Fibroblast of lung (primary cell): Measurements from ENCODE around the gene CEP192. TPM values are rescaled to one million over a fixed set of nuclear protein-coding genes. Genes with fewer than 3 reads are reported as not detected.

Experiments used
- DNase-seq, 2 donors: peaks; one replicate each; pipeline versions ENCODE4 v3.0.0 to v3.0.0-alpha.2; 2010; ENCODE audit warnings: low read depth in 2 of 2
- H2AFZ ChIP-seq: 2 replicates; pipeline ENCODE4 v1.5.1; 2012; ENCODE audit warnings: low read length, control low read depth, inconsistent platforms
- H3K27ac ChIP-seq: 2 replicates; pipeline ENCODE4 v1.5.1; 2011; ENCODE audit warnings: low read length, control low read depth; ENCODE audit not compliant: insufficient read depth
- H3K27me3 ChIP-seq: 2 replicates; pipeline ENCODE4 v1.5.1; 2011; ENCODE audit warnings: mild to moderate bottlenecking, low read length; ENCODE audit not compliant: control insufficient read depth, insufficient read depth
- H3K36me3 ChIP-seq: 2 replicates; pipeline ENCODE4 v1.5.1; 2011; ENCODE audit warnings: low read length; ENCODE audit not compliant: control insufficient read depth, insufficient read depth
- H3K4me1 ChIP-seq: 2 replicates; pipeline ENCODE4 v1.5.1; 2011; ENCODE audit warnings: low read length; ENCODE audit not compliant: control insufficient read depth, insufficient read depth; ENCODE audit errors: extremely low read depth
- H3K4me2 ChIP-seq: 2 replicates; pipeline ENCODE4 v1.5.1; 2011; ENCODE audit warnings: low read length, control low read depth; ENCODE audit not compliant: insufficient read depth; ENCODE audit errors: extremely low read depth
- H3K4me3 ChIP-seq, 4 experiments: fragments of 200-600 bp in 1 of 4; sonication (generic) in 1 of 4; replicated peaks in 1 of 4; 2 replicates each; pipeline ENCODE4 v1.5.1; 2011 to 2016; ENCODE audit warnings: low read length in 4 of 4, low read depth in 3 of 4, mild to moderate bottlenecking in 3 of 4, control low read depth in 2 of 4, inconsistent platforms in 1 of 4, mixed read lengths in 1 of 4; ENCODE audit not compliant: insufficient read depth in 1 of 4; ENCODE audit errors: control extremely low read depth in 1 of 4
- H3K79me2 ChIP-seq: 2 replicates; pipeline ENCODE4 v1.5.1; 2012; ENCODE audit warnings: mild to moderate bottlenecking, low read length, inconsistent platforms; ENCODE audit not compliant: control insufficient read depth, insufficient read depth
- H3K9ac ChIP-seq: 2 replicates; pipeline ENCODE4 v1.5.1; 2011; ENCODE audit warnings: mild to moderate bottlenecking, low read length, control low read depth; ENCODE audit not compliant: insufficient read depth
- H3K9me3 ChIP-seq: 2 replicates; pipeline ENCODE4 v1.5.1; 2012; ENCODE audit warnings: low read depth, low read length; ENCODE audit not compliant: control insufficient read depth, insufficient read depth
- H4K20me1 ChIP-seq: 2 replicates; pipeline ENCODE4 v1.5.1; 2011; ENCODE audit warnings: low read length; ENCODE audit not compliant: control insufficient read depth, insufficient read depth; ENCODE audit errors: extremely low read depth
- CTCF ChIP-seq, 2 donors: IDR thresholded peaks in 1 of 2; conservative IDR thresholded peaks in 1 of 2; 1 replicate in 1 of 2; 2 replicates in 1 of 2; pipeline ENCODE4 v1.5.1; 2011 to 2012; ENCODE audit warnings: low read length in 2 of 2, control low read depth in 1 of 2, inconsistent platforms in 1 of 2, low read depth in 1 of 2, mild to moderate bottlenecking in 1 of 2
- EZH2 ChIP-seq: IDR thresholded peaks from 2 replicates; pipeline ENCODE4 v1.5.1; 2012; ENCODE audit warnings: low read length, control low read depth, mild to moderate bottlenecking; ENCODE audit errors: missing control alignments
- polyA plus RNA-seq, 2 donors: library from polyadenylated mRNA; depleted of rRNA in 1 of 2; stranded (reverse) in 1 of 2; unstranded in 1 of 2; fragments of >200 nt; gene quantifications; 2 replicates each; pipeline ENCODE4 v1.2.1, GENCODE V29; 2011 to 2012; ENCODE audit warnings: missing spikeins in 1 of 2
- total RNA-seq: library from RNA; depleted of rRNA; stranded (reverse); fragments of >200 nt; gene quantifications from 2 replicates; pipeline ENCODE4 v1.2.1, GENCODE V29; 2014

The CEP192 gene
- total and polyA plus RNA-seq, 2 donors (not counting 1 experiment from before 2014, with no cell fraction given), result 12.5 to 32.7 TPM

- Histone ChIP-seq H3K4me2 (no peak overlapping the region), H3K9me3 (no peaks in the 10 kb centered on the region), H3K9ac (no peak overlapping the region), H3K4me1 (peaks cover 5% of the 10 kb centered on the region), H3K36me3 (no peaks in the 10 kb centered on the region), H3K27ac (no peak overlapping the region), H4K20me1 (no peaks in the 10 kb centered on the region), H2AFZ (no peak overlapping the region), H3K4me3 (no peak overlapping the region), H3K27me3 (no peaks in the 10 kb centered on the region), H3K79me2 (peaks cover 64% of the 10 kb centered on the region)
- no peak for DNase-seq
- TF ChIP-seq EZH2, result no peak
- no peak for TF ChIP-seq CTCF (conservative IDR thresholded peaks at IDR 0.05 in 1 of 2, IDR thresholded peaks at IDR 0.05 in 1 of 2; ENCODE audit: low read depth in 1 of 2, low read length in 2 of 2)
Measured at GRCh38 chr18:12993439-12993838, 2.3 kb downstream of the CEP192 start.

- Histone ChIP-seq H3K27me3 (no peaks in the 10 kb centered on the region), H3K27ac (no peak overlapping the region), H3K4me3 (no peak overlapping the region), H4K20me1 (no peaks in the 10 kb centered on the region), H3K9me3 (no peaks in the 10 kb centered on the region), H3K9ac (no peak overlapping the region), H3K36me3 (no peaks in the 10 kb centered on the region), H2AFZ (no peak overlapping the region), H3K79me2 (peaks cover 78% of the 10 kb centered on the region), H3K4me1 (peaks cover 2% of the 10 kb centered on the region), H3K4me2 (no peak overlapping the region)
- DNase-seq, result no peak
- no peak for TF ChIP-seq CTCF (conservative IDR thresholded peaks at IDR 0.05 in 1 of 2, IDR thresholded peaks at IDR 0.05 in 1 of 2; ENCODE audit: low read depth in 1 of 2, low read length in 2 of 2)
Measured at GRCh38 chr18:12995424-12995823, 4.3 kb downstream of the CEP192 start.

- Histone ChIP-seq H3K4me3 (no peak overlapping the region), H3K9me3 (no peaks in the 10 kb centered on the region), H3K79me2 (peaks cover 79% of the 10 kb centered on the region), H2AFZ (no peak overlapping the region), H4K20me1 (no peaks in the 10 kb centered on the region), H3K36me3 (no peaks in the 10 kb centered on the region), H3K27me3 (no peaks in the 10 kb centered on the region), H3K9ac (no peak overlapping the region), H3K4me1 (peaks cover 2% of the 10 kb centered on the region), H3K4me2 (no peak overlapping the region), H3K27ac (no peak overlapping the region)
- DNase-seq, result no peak
- TF ChIP-seq CTCF (conservative IDR thresholded peaks at IDR 0.05 in 1 of 2, IDR thresholded peaks at IDR 0.05 in 1 of 2; ENCODE audit: low read depth in 1 of 2, low read length in 2 of 2), result no peak
- TF ChIP-seq EZH2, result no peak
Measured at GRCh38 chr18:12995952-12996477, 4.9 kb downstream of the CEP192 start.
